ENCODE measurements around the gene GLI3. TPM values are rescaled to one million over a fixed set of nuclear protein-coding genes. Genes with fewer than 3 reads are reported as not detected.

The GLI3 gene
- total and polyA plus RNA-seq, 4 donors, result 0.50 to 34.9 (median 11.3) TPM

GRCh38 chr7:41940760-41941343, 296.2 kb downstream of the GLI3 start:
- peak; percentile 71 to 85 for DNase-seq
- ATAC-seq (ENCODE audit: low FRiP score), result peak; percentile 89
- Histone ChIP-seq H3K27me3 (ENCODE audit: control insufficient read depth in 1 of 2, insufficient read depth in 2 of 2, low read length in 1 of 2) (no peaks in the 10 kb centered on the region), H3K4me1 (ENCODE audit: control insufficient read depth in 1 of 2, insufficient read depth in 2 of 2, low read length in 2 of 2) (no peaks in the 10 kb centered on the region), H3K36me3 (ENCODE audit: control insufficient read depth in 1 of 2, insufficient read depth in 2 of 2, low read length in 1 of 2) (no peaks in the 10 kb centered on the region), H3K27ac (ENCODE audit: low read depth in 1 of 2, low read length in 2 of 2) (no peak overlapping the region), H3K4me3 (ENCODE audit: low read length in 2 of 2) (no peak overlapping the region), H3K9me3 (ENCODE audit: control insufficient read depth, low read length) (no peaks in the 10 kb centered on the region)
- intact Hi-C loops (cut with DNase I), result loop anchor here (5.0 to 10.0 kb wide), 2 partner anchors 754 to 891 kb away; no protein-coding TSS in a partner anchor
- WGBS, 2 donors, result 3 to 4% methylated on average over 6 of the region's 6 CpGs

DNA sequence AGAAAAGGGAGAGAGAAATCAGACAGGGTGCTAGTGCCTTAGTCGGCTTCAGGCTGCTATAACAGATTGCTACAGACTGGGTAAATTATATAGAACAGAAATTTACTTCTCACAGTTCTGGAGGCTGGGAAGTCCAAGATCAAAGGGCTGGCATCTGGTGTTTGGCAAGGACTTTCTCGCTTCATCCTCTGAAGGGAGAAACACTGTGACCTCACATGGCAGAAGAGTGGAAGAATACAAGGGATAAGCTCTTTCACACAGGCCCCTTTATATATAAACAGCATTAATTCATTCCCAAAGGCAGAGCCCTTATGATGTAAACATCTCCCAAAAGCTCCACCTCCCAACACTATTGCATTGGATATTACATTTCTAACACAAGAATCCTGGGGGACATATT, 298.6 kb downstream of the GLI3 start:
- no peak for ATAC-seq (ENCODE audit: low FRiP score)
- DNase-seq, result no peak
- intact Hi-C loops (cut with DNase I), result no loop called here
- no peaks in the 10 kb centered on the region for H3K36me3 ChIP-seq (ENCODE audit: control insufficient read depth in 1 of 2, insufficient read depth in 2 of 2, low read length in 1 of 2)
- H3K27ac ChIP-seq (ENCODE audit: low read depth in 1 of 2, low read length in 2 of 2), result no peak overlapping the region
- WGBS, 2 donors, result 94 to 95% methylated on average over 2 of the region's 2 CpGs
- H3K4me1 ChIP-seq (ENCODE audit: control insufficient read depth in 1 of 2, insufficient read depth in 2 of 2, low read length in 2 of 2), result no peaks in the 10 kb centered on the region
- no peaks in the 10 kb centered on the region for H3K27me3 ChIP-seq (ENCODE audit: control insufficient read depth in 1 of 2, insufficient read depth in 2 of 2, low read length in 1 of 2)
- no peaks in the 10 kb centered on the region for H3K9me3 ChIP-seq (ENCODE audit: control insufficient read depth, low read length)
- H3K4me3 ChIP-seq (ENCODE audit: low read length in 2 of 2), result no peak overlapping the region

GRCh38 chr7:41933427-41933826, 303.6 kb downstream of the GLI3 start:
- H3K27me3 ChIP-seq (ENCODE audit: control insufficient read depth in 1 of 2, insufficient read depth in 2 of 2, low read length in 1 of 2), result no peaks in the 10 kb centered on the region
- ATAC-seq (ENCODE audit: low FRiP score), result no peak
- intact Hi-C loops (cut with DNase I), result no loop called here
- no peak for DNase-seq
- no peaks in the 10 kb centered on the region for H3K9me3 ChIP-seq (ENCODE audit: control insufficient read depth, low read length)
- no peaks in the 10 kb centered on the region for H3K36me3 ChIP-seq (ENCODE audit: control insufficient read depth in 1 of 2, insufficient read depth in 2 of 2, low read length in 1 of 2)
- H3K4me1 ChIP-seq (ENCODE audit: control insufficient read depth in 1 of 2, insufficient read depth in 2 of 2, low read length in 2 of 2), result no peaks in the 10 kb centered on the region
- no peak overlapping the region for H3K4me3 ChIP-seq (ENCODE audit: low read length in 2 of 2)
- H3K27ac ChIP-seq (ENCODE audit: low read depth in 1 of 2, low read length in 2 of 2), result no peak overlapping the region
- WGBS, 2 donors, result 99% methylated on average over 4 of the region's 4 CpGs

GRCh38 chr7:41931263-41931646, 305.8 kb downstream of the GLI3 start:
- H3K9me3 ChIP-seq (ENCODE audit: control insufficient read depth, low read length), result no peaks in the 10 kb centered on the region
- intact Hi-C loops (cut with DNase I), result no loop called here
- ATAC-seq (ENCODE audit: low FRiP score) (no peak), DNase-seq (no peak)
- no peaks in the 10 kb centered on the region for H3K36me3 ChIP-seq (ENCODE audit: control insufficient read depth in 1 of 2, insufficient read depth in 2 of 2, low read length in 1 of 2)
- no peaks in the 10 kb centered on the region for H3K4me1 ChIP-seq (ENCODE audit: control insufficient read depth in 1 of 2, insufficient read depth in 2 of 2, low read length in 2 of 2)
- no peak overlapping the region for H3K4me3 ChIP-seq (ENCODE audit: low read length in 2 of 2)
- H3K27me3 ChIP-seq (ENCODE audit: control insufficient read depth in 1 of 2, insufficient read depth in 2 of 2, low read length in 1 of 2), result no peaks in the 10 kb centered on the region
- no peak overlapping the region for H3K27ac ChIP-seq (ENCODE audit: low read depth in 1 of 2, low read length in 2 of 2)
- WGBS, 2 donors, result 74 to 92% methylated on average over 6 of the region's 6 CpGs

DNA sequence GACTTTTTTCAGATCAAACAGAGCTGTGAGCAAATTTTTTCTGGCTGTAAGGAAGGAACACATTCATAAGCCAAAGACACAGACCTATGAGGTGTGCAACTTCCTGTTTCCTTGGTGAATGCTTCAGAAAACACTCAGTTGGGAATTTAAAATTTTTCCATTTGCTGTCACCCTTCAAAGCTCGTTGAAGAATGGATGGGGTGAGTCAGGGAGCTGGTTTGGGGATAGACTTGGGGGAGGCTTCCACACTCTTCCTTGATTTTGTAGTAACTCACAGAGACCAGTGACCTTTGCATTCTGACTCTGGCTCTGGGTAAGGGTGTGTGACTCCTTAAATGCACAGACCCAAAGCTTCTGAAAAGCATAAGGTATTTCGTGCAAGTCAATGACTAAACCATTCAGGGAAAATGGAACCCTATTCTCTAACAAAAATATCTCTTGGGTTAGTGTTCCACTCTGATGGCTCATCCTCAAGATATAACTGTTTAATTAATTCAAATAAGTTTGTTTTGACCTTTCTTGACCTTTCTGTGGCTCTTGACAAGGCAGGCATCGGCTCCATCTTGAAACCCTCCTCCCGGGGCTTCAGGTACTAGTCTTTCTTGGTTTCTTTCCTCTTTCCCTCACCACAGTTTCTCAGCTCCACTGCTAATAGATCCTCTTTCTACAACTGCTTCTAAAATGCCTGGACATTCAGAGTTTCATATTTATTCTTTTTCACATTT, 306.3 kb downstream of the GLI3 start:
- Histone ChIP-seq H3K27ac (ENCODE audit: low read depth in 1 of 2, low read length in 2 of 2) (no peak overlapping the region), H3K4me1 (ENCODE audit: control insufficient read depth in 1 of 2, insufficient read depth in 2 of 2, low read length in 2 of 2) (no peaks in the 10 kb centered on the region), H3K4me3 (ENCODE audit: low read length in 2 of 2) (no peak overlapping the region), H3K9me3 (ENCODE audit: control insufficient read depth, low read length) (no peaks in the 10 kb centered on the region), H3K36me3 (ENCODE audit: control insufficient read depth in 1 of 2, insufficient read depth in 2 of 2, low read length in 1 of 2) (no peaks in the 10 kb centered on the region), H3K27me3 (ENCODE audit: control insufficient read depth in 1 of 2, insufficient read depth in 2 of 2, low read length in 1 of 2) (no peaks in the 10 kb centered on the region)
- no peak for ATAC-seq (ENCODE audit: low FRiP score)
- WGBS, 2 donors, result 83% methylated on average over 4 of the region's 4 CpGs
- intact Hi-C loops (cut with DNase I), result no loop called here
- DNase-seq, result no peak

DNA sequence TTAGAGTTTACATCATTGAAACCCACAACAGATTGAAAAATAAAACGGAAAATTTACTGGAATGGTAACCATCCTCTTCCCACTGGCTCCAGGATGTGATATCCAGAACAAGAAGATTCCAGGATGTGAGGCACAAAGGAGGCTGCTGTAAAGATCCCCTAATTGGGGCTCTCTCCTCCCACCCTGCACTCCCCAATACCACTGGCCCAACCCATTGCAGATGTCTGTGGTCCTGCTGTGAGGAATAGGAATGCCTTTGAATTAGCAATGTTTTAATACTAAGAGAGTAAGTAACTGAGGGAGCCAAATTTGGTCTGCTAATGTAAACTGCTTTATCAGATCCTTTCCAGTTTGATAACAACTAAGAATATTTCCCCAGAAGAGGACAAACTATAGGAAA, 308.2 kb downstream of the GLI3 start:
- DNase-seq (no peak), ATAC-seq (ENCODE audit: low FRiP score) (no peak)
- no peaks in the 10 kb centered on the region for H3K9me3 ChIP-seq (ENCODE audit: control insufficient read depth, low read length)
- 77 to 88% methylated on average over 1 of the region's 1 CpG for WGBS, 2 donors
- H3K27me3 ChIP-seq (ENCODE audit: control insufficient read depth in 1 of 2, insufficient read depth in 2 of 2, low read length in 1 of 2), result no peaks in the 10 kb centered on the region
- H3K4me1 ChIP-seq (ENCODE audit: control insufficient read depth in 1 of 2, insufficient read depth in 2 of 2, low read length in 2 of 2), result no peaks in the 10 kb centered on the region
- intact Hi-C loops (cut with DNase I), result no loop called here
- H3K36me3 ChIP-seq (ENCODE audit: control insufficient read depth in 1 of 2, insufficient read depth in 2 of 2, low read length in 1 of 2), result no peaks in the 10 kb centered on the region
- H3K27ac ChIP-seq (ENCODE audit: low read depth in 1 of 2, low read length in 2 of 2), result no peak overlapping the region
- no peak overlapping the region for H3K4me3 ChIP-seq (ENCODE audit: low read length in 2 of 2)

GRCh38 chr7:41928166-41928565, 308.8 kb downstream of the GLI3 start:
- DNase-seq, result no peak
- no peaks in the 10 kb centered on the region for H3K9me3 ChIP-seq (ENCODE audit: control insufficient read depth, low read length)

DNA sequence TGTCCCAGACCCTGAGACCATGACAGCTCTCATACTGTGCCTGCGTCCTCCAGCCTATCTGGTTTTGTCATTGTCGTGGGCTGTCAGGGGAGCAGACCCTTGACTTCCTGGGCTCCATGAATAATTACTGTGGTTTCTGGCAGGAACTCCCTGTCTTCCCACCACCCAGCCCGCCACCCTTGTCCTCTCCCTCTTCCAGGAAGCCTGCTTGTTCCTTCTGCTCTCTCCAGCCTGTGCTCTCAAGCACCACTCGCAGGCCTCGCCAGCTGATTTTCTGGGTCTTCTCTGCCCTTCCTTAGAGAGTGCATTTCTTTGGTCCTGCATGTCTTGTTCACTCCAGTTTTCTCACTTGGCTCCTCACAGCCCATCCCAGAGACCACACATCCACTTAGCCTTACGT, 309.6 kb downstream of the GLI3 start:
- intact Hi-C loops (cut with DNase I), result no loop called here
- DNase-seq (no peak), ATAC-seq (ENCODE audit: low FRiP score) (peak; percentile 10)
- Histone ChIP-seq H3K36me3 (ENCODE audit: control insufficient read depth in 1 of 2, insufficient read depth in 2 of 2, low read length in 1 of 2) (no peaks in the 10 kb centered on the region), H3K4me1 (ENCODE audit: control insufficient read depth in 1 of 2, insufficient read depth in 2 of 2, low read length in 2 of 2) (no peaks in the 10 kb centered on the region), H3K27ac (ENCODE audit: low read depth in 1 of 2, low read length in 2 of 2) (no peak overlapping the region), H3K27me3 (ENCODE audit: control insufficient read depth in 1 of 2, insufficient read depth in 2 of 2, low read length in 1 of 2) (no peaks in the 10 kb centered on the region), H3K9me3 (ENCODE audit: control insufficient read depth, low read length) (no peaks in the 10 kb centered on the region), H3K4me3 (ENCODE audit: low read length in 2 of 2) (no peak overlapping the region)
- 86 to 97% methylated on average over 6 of the region's 6 CpGs for WGBS, 2 donors

More at GRCh38 chr7:41928166-41928565, 308.8 kb downstream of the GLI3 start:
- Histone ChIP-seq H3K36me3 (ENCODE audit: control insufficient read depth in 1 of 2, insufficient read depth in 2 of 2, low read length in 1 of 2) (no peaks in the 10 kb centered on the region), H3K4me3 (ENCODE audit: low read length in 2 of 2) (no peak overlapping the region), H3K27ac (ENCODE audit: low read depth in 1 of 2, low read length in 2 of 2) (no peak overlapping the region), H3K4me1 (ENCODE audit: control insufficient read depth in 1 of 2, insufficient read depth in 2 of 2, low read length in 2 of 2) (no peaks in the 10 kb centered on the region), H3K27me3 (ENCODE audit: control insufficient read depth in 1 of 2, insufficient read depth in 2 of 2, low read length in 1 of 2) (no peaks in the 10 kb centered on the region)
- intact Hi-C loops (cut with DNase I), result no loop called here
- WGBS, 2 donors, result 72 to 86% methylated on average over 1 of the region's 1 CpG
- no peak for ATAC-seq (ENCODE audit: low FRiP score)

DNA sequence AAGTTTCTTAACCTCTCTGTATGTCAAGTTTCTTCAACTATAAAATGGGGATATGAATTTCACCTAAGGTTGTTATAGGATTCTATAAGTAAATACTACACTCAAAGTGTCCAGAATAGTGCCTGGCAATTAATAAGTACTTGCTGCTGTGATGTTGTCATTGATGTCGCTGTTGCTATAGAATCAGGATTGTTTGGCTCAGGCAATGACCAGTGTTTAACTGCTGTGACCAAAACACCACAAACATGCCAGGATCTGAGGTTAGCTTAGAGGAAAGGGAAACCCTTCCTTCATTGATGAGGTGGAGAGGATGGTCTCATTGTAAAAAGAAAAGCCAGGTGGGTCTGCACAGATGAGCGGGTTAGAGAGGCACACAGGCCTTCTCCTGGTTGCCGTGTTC, 311.1 kb downstream of the GLI3 start:
- WGBS, 2 donors, result 97 to 100% methylated on average over 3 of the region's 3 CpGs

More for the DNA sequence above, 311.1 kb downstream of the GLI3 start:
- DNase-seq (no peak), ATAC-seq (ENCODE audit: low FRiP score) (no peak)
- H3K4me3 ChIP-seq (ENCODE audit: low read length in 2 of 2), result no peak overlapping the region
- H3K36me3 ChIP-seq (ENCODE audit: control insufficient read depth in 1 of 2, insufficient read depth in 2 of 2, low read length in 1 of 2), result no peaks in the 10 kb centered on the region
- intact Hi-C loops (cut with DNase I), result no loop called here
- no peaks in the 10 kb centered on the region for H3K27me3 ChIP-seq (ENCODE audit: control insufficient read depth in 1 of 2, insufficient read depth in 2 of 2, low read length in 1 of 2)
- H3K4me1 ChIP-seq (ENCODE audit: control insufficient read depth in 1 of 2, insufficient read depth in 2 of 2, low read length in 2 of 2), result peaks cover 0 to 3% of the 10 kb centered on the region in 2 donors
- H3K27ac ChIP-seq (ENCODE audit: low read depth in 1 of 2, low read length in 2 of 2), result no peak overlapping the region
- no peaks in the 10 kb centered on the region for H3K9me3 ChIP-seq (ENCODE audit: control insufficient read depth, low read length)

Data from aorta (tissue), 5 donors.